Activated CD8-positive, alpha-beta memory T cell treated with anti-CD3 and anti-CD28 coated beads, Interleukin-2, amount 50 U/mL, for 48 hours (primary cell): Measurements from ENCODE around the gene GAK.

Source experiments
- DNase-seq: peaks from one replicate; pipeline ENCODE4 v3.0.0-alpha.2; 2020

The GAK gene

DNA sequence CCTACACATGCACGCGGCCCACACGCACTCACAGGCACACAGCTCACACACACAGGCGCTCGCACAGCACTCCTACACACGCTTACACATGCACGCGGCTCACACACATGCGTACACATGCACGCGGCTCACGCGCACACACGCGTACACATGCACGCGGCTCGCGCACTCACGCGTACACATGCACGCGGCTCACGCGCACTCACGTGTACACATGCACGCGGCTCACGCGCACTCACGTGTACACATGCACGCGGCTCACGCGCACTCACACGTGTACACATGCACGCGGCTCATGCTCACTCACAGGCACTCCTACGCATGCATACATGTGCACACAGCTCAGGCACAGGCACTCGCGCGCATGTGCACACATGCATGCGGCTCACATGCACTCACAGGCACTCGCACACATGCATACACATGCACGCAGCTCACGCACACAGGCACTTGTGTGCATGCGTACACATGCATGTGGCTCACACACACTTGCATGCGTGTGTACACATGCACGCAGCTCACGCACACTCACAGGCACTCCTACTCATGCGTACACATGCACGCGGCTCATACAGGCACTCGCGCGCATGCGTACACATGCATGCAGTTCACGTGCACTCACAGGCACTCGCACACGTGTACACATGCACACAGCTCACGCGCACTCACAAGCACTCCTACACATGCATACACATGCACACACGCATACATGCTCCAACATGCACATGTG lies 44.9 kb downstream of the GAK start:
- DNase-seq, result no peak

DNA sequence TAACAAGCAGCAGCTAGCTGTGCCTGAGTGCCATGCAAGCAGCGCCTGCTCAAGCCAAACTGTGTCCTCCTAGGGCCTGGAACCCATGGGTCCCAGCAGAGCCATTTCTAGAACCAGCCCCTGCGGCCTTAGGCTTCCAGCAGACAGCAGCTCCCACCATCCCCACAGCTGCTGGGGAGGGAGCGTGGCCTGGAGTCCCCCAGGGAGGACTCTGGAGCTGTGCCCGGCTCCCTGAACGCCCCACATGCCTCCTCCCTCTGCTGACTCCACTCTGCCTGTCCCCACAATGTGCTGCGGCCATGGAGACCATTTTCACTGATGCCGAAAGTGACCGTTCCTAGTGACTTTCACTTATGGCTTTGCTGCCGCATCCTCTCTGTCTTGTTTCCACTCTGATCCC lies 45.9 kb downstream of the GAK start:
- no peak for DNase-seq

DNA sequence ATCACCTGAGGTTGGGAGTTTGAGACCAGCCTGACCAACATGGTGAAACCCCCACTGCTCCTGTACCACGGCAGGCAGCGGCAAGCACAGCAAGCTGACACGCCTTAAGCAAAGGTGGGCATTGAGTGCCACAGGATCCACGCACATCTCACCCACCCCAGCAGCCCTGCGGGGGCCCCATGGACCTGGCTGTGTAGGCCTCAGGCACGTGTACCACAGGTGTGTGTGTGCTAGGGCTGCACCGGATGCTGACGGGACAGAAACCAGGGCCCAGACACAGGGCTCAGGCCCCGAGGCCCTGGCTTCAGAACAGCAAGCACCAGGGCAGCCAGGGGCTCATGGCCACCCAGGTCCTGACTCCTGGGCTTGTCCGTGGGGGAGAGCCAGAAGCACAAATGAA lies 46.8 kb downstream of the GAK start:
- DNase-seq, result no peak

DNA sequence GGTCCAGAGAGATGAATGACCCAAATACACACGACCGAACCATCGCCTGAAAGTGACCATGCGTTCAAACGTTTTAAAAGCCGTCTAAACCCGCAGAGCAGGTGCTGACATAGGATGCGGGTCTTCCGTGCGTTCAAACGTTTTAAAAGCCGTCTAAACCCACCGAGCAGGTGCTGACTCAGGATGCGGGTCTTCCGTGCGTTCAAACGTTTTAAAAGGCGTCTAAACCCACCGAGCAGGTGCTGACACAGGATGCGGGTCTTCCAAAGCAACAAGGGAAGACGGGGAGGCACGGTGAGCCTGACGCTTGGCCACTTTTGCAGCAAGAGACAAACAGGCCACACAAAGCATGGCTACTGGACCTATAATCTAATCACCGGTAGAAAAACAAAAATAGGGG lies 47.2 kb downstream of the GAK start:
- no peak for DNase-seq

DNA sequence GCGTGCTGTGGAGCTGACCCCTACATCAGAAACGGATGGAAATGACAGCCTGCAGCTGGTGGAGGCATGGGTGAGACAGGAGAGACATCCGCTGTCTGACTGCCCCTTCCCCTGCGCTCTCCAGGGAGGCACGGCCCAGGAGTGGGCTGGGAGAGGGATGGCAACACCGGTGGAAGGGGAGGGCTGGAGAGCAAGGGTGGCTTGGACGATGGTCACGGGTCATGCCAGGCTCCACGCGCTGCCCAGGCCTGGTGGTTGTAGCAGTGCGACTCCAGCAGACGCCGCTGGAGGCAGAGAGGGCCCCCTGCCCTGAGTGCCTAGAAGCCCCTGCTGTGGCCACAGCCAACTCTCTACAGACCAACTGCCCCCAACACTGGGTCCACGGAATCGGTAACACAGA lies 47.9 kb downstream of the GAK start:
- no peak for DNase-seq

DNA sequence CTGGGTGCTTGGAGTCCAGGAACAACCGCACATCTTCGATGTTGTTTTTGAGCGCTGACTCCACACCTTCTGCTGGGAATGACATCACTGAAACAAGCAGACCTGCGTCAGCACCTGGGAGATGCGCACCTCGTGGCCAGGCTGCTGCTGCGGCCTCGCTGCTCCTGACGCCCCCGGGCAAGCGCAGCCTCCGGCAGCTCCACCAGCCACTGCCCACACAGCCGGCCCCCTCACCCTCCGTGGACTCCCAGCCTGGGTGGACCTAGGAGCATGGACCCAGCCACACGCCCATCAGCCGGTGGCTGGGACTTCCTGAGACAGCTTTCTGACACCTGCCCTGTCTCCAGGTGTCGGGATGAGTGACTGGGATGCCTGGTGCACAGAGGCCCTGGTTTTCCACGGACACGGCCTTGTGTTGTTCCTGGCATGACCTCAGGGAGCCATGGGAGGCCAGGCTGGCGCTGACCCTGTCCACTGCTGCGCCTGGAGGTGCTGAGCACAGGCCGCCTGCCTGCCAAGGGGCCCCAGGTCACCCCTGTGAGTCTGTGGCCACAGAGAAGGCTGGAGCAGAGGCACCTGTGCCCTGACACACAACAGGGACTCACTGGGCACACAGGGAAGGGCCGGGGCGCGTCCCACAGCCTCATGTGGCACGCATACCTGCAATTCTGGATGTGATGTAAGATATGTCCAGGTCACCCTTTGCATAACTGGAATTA lies 48.6 kb downstream of the GAK start:
- no peak for DNase-seq

DNA sequence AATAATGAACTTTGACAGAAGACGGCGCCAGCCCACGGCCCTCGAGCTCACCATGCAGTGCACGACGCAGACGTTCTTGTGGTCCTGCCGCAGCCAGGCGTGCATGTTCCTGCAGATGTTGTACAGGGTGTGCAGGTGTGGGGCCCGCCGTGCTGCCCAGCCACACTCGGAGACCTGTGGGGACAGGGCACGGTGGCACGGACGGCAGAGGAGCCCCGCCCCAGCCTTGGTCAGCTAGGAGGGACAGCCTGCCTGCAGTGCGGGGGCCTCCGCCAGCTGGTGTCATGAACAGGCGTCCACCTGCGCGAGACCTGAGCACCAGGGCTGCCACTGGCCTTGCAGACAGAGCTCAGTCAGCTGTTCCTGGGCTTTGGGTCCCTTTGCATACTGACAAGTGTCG lies 49.5 kb downstream of the GAK start:
- no peak for DNase-seq

DNA sequence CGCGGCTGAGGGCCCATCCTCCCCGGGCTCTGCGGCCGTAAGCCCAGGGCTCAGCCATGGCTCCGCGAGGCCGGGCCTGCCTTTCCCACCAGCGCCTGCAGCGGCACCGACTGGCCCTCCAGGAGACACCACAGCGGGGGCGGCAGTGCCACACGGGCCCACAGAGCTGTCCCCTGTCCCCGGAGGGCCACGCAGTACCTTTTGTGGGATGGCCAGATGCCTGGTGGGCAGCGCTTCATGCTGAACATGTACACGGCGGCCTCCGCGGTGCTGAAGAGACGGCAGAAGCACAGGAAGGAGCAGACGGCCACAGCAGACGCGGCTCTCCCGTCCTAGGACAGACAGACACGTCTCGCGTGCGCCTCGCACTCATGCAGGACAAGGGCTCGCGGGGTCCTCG lies 50.4 kb downstream of the GAK start:
- DNase-seq, result no peak

DNA sequence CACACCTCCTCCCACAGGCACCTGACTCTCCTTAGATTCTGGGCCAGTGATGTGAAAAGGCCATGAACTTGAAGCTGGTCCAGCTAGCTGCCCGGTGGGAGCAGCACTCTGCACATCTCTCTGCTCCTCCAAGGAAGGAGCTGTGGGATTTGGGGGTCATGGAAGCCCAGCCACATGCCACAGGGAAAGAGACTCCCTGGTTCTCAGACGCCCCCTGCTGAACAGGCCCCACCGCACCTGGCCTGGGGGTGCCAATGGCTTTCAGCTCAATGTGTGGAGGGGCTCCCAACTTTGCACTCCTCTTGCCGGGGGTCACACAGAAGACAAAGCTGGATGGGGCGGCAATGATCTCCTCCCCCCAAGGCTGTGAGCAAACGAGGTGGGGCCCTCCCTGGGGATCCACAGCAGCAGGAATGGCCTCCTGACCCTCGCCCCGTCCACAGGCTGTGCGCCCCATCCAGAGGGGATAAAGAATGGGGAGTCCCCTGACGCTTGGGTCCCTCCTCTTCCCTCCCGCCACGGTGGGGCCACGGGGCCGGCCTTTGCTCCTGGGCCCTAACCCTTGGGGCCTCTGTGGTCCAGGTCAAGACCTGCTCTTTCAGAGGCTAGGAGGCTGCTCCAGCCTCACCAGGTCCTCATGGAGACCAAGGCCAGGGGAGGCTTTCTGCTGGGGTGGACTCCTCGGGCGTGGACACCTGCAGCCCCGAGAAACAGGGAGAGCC lies 51.3 kb downstream of the GAK start:
- DNase-seq, result no peak

DNA sequence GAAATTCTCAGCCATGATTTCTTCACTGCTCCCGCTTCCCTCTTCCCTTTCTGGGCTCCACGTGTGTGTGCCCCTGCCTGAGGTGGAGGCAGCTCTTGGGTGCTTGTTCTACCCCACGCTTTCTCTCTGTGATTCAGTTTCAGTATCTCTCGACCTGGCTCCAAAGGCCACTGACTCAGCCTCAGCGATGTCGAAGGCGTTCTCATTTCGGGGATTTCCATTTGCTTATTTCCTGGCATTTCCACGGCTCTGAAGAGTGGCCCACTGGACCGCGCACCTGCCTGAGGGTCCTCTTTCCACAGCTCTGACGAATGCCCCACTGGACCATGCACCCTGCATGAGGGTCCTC lies 52.4 kb downstream of the GAK start:
- peak; percentile 71 for DNase-seq

DNA sequence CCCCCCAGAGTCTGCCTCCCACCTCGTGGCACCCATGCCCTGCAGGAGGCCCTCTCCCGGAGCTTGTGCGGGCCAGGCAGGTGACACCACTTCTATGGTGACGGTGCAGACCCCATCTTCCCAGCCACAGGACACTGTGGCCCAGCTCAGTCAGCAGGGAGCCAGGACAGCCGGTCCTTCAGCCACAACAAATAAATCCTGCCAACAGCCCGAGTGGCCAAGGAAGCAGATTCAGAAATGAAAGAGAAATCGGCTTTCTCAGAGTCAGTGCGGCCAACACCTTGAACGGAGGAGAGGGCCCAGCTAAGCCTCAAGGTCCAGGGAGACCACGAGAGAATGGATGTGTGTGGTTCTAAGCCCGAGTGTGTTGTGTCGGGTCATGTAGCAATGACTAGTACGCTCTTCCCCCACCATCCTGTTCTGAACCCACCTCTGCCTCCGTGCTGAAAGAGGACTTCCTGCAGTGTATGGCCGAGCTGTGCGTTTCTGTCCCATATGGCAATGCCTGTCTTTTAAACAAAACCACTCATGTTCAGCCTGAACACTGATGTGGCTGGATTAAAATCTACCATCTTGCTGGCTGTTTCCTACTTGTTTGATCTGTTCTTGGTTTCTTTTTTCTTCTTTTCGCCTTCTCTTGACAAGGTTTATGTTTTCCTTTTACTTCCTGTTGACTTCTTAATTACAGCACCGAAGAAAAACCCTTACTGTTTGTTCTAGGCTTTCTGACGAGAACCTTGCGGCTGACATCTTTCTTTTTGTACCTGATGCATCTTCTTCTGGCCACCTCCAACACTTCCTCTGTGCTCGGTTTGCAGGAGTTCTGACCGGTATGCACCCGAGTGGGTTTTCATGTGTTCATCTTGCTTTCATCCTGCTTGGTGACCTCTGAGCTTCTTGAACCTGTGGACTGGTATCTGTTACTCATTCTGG lies 53.1 kb downstream of the GAK start:
- DNase-seq, result peak; percentile 66

DNA sequence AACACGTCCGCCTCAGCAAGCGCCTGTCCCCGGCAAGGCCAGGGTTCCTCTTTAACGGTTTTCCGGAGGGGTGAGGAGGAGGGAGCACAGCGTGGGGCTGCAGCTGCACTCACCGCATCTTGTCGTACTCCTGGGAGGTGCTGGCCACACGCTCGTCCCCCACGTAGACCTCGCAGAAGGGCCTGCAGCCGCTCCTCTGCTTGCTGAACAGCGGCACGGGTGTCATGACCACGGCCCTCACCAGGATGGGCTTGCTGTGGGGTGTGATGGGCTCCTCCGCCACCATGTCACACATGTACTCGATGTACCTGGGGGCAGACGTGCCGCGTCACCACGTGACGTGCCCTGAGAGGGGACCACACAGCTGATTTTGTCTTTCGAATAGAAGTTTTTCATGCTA lies 54.6 kb downstream of the GAK start:
- no peak for DNase-seq

DNA sequence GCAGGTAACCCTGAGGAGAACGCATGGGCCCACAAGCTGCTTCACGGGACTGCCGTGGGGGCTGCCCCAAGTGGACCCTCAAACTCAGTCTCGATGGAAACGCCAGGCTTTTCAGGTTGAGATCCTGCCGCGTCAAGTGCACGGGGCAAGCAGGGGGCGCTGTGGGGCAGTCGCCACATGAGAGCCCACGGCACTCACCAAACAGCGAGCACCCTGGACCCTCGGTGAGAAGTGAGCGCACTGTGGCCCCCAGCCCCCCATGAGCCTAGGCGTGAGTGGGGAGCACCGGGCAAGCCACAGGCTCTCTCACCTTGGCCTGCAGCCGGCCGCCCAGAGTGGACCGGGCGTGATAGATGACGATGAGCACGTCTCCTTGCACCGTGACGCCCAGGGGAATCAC lies 55.3 kb downstream of the GAK start:
- no peak for DNase-seq

DNA sequence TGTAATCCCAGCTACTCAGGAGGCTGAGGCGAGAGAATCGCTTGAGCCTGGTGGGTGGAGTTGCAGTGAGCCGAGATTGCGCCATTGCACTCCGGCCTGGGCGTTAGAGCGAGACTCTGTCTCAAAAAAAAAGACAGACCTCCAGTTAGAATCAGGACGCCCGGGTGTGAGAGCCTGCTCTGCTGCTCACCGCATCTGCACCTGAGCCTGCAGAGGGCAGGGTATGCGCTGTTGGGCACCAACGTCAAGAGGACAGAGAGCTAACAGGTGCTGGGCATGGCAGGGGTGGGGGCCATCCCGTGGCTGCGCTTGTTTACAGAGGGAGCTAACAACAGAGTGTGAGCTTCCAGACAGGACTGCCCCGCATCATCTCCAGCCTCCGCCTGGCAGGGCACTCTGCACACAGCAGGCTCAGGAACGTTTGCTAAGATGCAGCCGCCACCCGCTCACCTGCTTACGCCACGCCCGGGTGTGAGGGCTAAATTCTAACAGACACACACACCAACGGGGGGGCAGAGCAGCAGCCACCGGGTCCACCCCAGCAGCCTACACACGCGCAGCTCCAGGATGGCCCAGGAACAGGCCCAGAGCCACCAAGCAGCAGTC lies 56.2 kb downstream of the GAK start:
- DNase-seq, result no peak

DNA sequence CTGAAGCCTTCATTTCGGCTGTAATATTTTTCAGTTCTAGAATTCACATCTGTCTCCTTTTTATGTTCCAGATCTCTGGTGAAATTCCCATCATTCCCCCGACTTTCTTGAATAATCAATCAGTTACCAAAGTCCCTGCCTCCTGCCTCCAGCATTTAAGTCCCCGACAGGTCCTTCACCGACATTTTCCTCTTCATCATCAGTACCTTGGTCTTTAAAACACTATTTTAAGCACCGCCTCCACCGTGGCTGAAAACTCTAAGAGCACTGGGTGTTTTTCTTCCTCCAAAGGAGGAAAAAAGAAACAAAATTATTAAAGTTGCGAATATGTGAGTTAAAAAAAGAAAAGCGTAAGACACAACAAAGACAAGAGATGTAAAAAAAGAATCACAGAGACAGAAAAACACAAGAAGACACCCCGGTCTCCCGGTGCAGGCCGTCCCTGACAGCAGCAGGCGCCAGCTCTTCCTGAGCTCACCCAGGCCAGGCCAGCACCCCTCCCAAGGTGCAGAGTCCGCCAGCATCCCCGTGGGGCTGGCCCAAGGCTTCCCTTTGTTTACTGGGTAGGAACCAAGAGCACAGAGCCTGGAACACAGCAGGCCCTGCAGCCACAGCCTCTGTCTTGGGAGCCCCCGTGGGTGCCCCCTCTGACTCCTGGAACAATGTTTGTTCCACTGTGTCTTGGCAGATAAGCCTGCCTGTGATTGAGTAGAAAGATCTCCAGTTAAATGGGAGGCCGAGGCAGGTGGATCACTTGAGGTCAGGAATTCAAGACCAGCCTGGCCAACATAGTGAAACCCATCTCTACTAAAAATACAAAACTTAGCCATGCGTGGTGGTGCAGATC lies 56.9 kb downstream of the GAK start:
- DNase-seq, result no peak

DNA sequence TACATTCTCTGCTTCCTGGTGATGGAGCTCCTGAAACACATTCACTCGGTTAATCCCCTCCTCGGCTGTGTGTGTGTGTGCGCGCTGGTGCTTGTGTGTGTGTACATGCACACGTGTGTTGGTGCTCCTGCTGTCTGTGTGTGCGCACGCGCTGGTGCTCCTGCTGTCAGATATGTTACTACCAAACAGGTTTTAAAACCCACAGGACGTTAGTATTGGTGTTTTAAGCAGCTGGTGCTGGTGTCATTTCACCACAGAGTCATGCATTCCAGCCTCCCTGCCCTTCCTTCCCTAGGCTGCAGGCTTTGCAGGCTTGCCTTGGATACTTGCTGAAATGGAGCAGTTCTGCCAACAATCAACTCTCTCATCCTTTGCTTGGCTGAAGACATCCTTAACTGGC lies 58.1 kb downstream of the GAK start:
- no peak for DNase-seq

DNA sequence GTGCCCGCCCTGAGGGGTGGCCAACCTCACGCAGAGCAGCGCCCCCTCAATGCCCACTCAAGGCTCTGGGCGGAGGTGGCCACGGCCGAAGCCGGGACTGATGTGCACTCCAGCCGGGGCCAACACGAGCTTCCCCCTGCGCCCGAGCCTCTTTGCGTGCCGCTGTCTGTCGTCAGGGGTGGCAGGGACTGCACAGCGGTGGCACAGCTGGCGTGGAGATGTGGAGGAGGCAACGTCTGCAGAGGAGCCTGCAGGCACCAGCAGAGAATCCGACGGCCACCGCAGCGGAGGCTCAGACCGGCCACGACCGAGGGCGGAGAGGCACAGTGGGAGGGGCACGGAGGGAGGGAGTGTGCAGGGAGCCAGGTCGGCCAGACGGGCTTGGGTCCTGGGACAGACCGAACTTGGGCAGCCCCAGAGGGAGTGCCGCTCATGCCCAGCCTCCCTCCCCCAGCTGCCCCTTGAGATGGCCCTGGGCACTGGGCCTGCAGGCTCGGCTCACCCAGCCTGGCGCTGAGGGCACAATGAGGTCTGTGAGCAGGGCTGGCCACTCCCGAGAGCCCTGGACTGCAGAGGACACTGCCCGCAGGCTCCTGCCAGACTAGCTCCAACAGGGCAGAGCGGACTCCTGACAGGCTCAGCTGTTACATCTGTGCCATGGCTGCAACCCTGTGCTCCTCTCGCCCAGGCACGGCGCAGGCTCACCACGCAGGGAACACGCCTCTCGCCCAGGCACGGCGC lies 59.7 kb downstream of the GAK start:
- DNase-seq, result no peak

DNA sequence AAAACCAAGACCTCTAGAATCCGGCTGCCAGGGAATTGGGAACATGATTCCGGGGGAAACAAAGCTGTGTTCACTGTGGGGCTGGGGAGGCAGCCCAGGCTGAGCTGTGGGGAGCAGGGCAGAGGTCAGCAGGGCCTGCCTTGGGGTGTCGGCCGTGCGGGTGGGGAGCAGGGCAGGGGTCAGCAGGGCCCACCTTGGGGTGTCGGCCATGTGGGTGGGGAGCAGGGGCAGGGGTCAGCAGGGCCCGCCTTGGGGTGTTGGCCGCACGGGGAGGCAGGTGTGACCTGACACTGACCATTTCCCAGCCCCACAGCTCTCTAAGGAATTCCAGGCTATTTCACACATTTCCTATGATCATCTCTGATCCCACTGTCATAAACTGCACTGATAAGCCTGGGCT lies 60.6 kb downstream of the GAK start:
- DNase-seq, result no peak

DNA sequence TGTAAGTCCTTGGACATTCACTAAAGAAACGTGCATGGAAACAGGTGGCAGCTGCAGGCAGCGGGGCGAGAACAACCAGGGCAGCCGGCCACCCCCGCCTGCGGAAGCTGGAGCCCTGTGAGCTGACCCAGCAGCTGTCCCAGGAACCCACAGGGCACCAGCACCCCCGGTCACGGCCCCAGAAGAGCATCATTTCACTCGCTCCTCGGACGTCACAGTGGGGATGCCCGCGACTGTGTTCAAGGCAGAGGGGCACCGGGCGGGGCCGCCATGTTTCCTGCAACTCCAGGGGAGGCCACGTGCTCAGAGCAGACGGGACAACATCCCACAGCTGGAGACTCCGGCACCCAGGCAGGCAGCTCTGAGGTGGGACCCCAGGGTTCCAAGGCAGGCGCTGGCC lies 61.2 kb downstream of the GAK start:
- no peak for DNase-seq

DNA sequence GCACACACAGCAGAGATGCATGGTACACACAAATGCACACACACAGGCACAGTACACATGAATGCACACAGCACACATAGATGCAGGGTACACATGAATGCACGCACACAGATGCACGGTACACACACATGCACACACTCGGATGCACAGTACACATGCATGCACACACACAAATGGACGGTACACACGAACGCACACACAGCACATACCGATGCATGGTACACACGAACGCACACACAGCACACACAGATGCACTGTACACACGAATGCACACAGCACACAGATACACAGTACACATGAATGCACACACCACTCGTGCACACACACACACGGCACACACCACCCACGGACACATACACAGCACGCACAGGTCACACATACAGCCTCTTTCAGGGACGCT lies 62.3 kb downstream of the GAK start:
- DNase-seq, result no peak

DNA sequence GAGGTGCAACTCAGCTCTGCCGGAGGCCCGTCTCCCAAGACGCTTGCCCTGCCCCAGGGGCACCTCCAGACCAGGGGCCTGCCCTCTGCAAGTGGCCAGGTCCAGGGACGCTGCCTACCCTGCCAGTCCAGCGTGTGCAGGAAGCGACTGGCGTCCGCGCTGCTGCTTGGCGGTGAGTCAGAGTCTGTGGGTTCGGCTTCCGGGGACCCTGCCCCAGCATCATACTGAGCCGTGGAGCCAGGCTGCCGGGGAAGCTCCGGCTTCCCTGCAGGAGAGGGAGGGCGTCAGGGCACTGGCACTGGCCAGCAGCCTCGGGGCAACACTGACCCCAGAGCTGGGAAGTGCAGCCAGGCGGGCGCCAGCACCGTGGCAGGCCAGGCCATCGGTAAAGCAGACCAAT lies 63.7 kb downstream of the GAK start:
- no peak for DNase-seq
